ENCODE measurements around the gene AMH.

The AMH gene

DNA sequence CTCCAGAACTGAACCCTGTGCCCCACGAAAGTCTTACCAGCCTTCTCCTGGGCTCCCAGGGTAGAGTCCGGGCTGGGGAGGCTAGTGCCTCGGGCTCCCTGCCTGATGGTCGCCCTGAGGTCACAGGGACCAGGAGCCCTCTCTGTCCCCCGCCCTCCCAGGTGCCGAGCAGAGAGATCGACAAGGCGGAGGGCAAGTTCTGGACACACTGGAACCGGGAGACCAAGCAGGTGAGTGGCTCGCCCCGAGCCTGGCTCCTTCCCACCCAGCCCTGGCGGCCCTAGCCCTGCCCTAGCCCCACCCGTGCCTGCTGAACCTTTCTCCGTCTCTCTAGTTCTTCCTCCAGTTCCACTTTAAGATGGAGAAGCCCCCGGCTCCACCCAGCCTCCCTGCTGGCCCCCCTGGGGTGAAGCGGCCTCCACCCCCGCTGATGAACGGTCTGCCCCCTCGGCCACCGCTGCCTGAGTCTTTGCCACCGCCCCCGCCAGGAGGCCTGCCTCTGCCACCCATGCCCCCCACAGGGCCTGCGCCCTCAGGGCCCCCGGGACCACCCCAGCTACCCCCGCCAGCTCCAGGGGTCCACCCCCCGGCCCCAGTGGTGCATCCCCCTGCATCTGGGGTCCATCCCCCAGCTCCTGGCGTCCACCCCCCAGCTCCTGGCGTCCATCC is 1.6 kb upstream of the AMH start:
- no peak overlapping the region for H3K27ac ChIP-seq (ENCODE audit: low read length)
- no peak overlapping the region for H3K4me3 ChIP-seq (ENCODE audit: low read length)
- H3K27me3 ChIP-seq (ENCODE audit: low read depth, low read length), result no peaks in the 10 kb centered on the region
- H3K4me2 ChIP-seq (ENCODE audit: low read length), result no peak overlapping the region
- TF ChIP-seq EZH2phosphoT487 (IDR thresholded peaks at IDR 0.05; ENCODE audit: low read depth), result no peak
- TF ChIP-seq, protein P1, sequence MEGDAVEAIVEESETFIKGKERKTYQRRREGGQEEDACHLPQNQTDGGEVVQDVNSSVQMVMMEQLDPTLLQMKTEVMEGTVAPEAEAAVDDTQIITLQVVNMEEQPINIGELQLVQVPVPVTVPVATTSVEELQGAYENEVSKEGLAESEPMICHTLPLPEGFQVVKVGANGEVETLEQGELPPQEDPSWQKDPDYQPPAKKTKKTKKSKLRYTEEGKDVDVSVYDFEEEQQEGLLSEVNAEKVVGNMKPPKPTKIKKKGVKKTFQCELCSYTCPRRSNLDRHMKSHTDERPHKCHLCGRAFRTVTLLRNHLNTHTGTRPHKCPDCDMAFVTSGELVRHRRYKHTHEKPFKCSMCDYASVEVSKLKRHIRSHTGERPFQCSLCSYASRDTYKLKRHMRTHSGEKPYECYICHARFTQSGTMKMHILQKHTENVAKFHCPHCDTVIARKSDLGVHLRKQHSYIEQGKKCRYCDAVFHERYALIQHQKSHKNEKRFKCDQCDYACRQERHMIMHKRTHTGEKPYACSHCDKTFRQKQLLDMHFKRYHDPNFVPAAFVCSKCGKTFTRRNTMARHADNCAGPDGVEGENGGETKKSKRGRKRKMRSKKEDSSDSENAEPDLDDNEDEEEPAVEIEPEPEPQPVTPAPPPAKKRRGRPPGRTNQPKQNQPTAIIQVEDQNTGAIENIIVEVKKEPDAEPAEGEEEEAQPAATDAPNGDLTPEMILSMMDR (IDR thresholded peaks at IDR 0.05; ENCODE audit: low read depth, low read length), result no peak
- H3K9ac ChIP-seq (ENCODE audit: low read length), result no peak overlapping the region
- H2AFZ ChIP-seq (ENCODE audit: low read depth, low read length), result no peak overlapping the region
- H3K79me2 ChIP-seq (ENCODE audit: low read length), result peaks cover 14% of the 10 kb centered on the region
- no peaks in the 10 kb centered on the region for H3K4me1 ChIP-seq (ENCODE audit: low read length)
- peaks cover 39% of the 10 kb centered on the region for H4K20me1 ChIP-seq (ENCODE audit: insufficient read depth, low read length)
- no peaks in the 10 kb centered on the region for H3K9me3 ChIP-seq (ENCODE audit: insufficient read depth, low read length)
- H3K36me3 ChIP-seq (replicated peaks; ENCODE audit: low read depth, low read length), result peaks cover 71% of the 10 kb centered on the region

DNA sequence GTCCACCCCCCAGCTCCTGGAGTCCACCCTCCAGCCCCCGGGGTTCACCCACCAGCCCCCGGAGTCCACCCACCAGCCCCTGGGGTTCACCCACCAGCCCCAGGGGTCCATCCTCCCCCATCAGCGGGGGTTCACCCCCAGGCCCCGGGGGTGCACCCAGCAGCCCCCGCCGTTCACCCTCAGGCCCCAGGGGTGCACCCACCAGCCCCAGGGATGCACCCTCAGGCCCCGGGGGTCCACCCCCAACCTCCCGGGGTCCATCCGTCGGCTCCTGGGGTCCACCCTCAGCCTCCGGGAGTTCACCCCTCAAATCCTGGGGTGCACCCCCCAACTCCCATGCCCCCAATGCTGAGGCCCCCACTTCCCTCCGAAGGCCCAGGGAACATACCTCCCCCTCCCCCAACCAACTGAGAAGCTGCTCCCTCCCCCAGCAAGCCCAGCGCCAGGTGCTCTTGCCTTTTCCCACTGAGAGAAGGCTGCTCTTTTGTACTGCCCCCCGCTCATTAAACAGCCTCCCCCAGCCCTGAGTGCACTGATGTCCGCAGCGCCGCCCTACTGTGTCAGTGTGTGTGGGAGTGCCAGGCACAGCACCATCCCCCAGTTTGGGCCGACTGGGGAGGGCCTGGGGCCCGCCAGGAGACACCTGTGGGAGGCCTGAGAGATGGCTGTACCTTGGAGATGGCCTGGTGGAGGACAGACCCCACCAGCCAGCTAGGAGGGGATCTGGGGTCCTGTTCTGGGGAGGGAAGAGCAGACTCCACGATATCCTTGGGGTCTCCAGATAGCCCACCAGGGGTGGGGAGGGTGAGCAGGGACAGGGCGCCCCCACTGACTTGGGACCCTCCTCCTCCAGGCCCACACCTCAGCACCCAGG is 750 bp upstream of the AMH start:
- Histone ChIP-seq H3K27ac (ENCODE audit: low read length) (no peak overlapping the region), H3K9ac (ENCODE audit: low read length) (no peak overlapping the region), H3K27me3 (ENCODE audit: low read depth, low read length) (no peaks in the 10 kb centered on the region), H3K4me2 (ENCODE audit: low read length) (no peak overlapping the region), H3K4me3 (ENCODE audit: low read length) (no peak overlapping the region), H3K4me1 (ENCODE audit: low read length) (no peaks in the 10 kb centered on the region), H2AFZ (ENCODE audit: low read depth, low read length) (no peak overlapping the region), H3K36me3 (replicated peaks; ENCODE audit: low read depth, low read length) (peaks cover 66% of the 10 kb centered on the region), H3K9me3 (ENCODE audit: insufficient read depth, low read length) (no peaks in the 10 kb centered on the region), H4K20me1 (ENCODE audit: insufficient read depth, low read length) (peaks cover 31% of the 10 kb centered on the region), H3K79me2 (ENCODE audit: low read length) (peaks cover 6% of the 10 kb centered on the region)
- TF ChIP-seq EZH2phosphoT487 (IDR thresholded peaks at IDR 0.05; ENCODE audit: low read depth), result no peak
- TF ChIP-seq, protein P1 (IDR thresholded peaks at IDR 0.05; ENCODE audit: low read depth, low read length), result no peak

DNA sequence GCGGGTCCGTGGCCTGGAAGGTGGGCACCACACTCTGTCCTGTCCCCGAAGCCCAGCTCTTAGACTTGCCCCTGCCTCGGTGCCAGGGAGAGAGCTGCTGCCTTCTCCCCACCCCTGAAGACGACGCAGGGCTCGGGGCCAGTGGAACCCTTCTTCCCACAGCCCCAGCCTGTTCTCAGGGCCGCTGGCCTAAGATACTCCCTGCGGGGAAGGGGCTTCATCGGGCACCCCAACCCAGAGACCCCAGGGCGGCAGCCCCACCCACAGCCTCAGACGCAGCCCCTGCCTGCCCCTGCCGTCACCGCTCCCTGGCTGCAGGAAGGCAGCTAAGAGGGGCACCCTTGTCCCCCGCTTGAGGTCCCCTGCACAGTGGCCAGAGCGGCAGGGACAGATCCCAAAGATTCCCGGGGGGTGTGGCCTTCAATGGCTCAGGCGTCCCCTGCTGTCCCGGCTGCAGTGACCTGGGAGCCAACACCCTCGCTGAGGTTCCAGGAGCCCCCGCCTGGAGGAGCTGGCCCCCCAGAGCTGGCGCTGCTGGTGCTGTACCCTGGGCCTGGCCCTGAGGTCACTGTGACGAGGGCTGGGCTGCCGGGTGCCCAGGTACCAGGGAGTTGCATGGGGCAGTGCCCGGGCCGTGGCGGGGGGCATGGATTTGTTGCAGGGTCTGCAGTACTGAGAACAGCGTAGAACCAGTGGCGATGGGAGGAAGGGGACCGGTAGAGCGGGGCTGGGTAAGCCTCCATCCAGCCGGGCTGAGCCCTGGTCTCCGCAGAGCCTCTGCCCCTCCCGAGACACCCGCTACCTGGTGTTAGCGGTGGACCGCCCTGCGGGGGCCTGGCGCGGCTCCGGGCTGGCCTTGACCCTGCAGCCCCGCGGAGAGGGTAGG is 1.0 kb downstream of the AMH start:
- Histone ChIP-seq H3K27me3 (ENCODE audit: low read depth, low read length) (no peaks in the 10 kb centered on the region), H3K9me3 (ENCODE audit: insufficient read depth, low read length) (no peaks in the 10 kb centered on the region), H3K27ac (ENCODE audit: low read length) (no peak overlapping the region), H3K36me3 (replicated peaks; ENCODE audit: low read depth, low read length) (peaks cover 49% of the 10 kb centered on the region), H3K4me2 (ENCODE audit: low read length) (no peak overlapping the region), H4K20me1 (ENCODE audit: insufficient read depth, low read length) (peaks cover 19% of the 10 kb centered on the region), H3K4me1 (ENCODE audit: low read length) (no peaks in the 10 kb centered on the region), H2AFZ (ENCODE audit: low read depth, low read length) (no peak overlapping the region), H3K4me3 (ENCODE audit: low read length) (no peak overlapping the region), H3K9ac (ENCODE audit: low read length) (no peak overlapping the region), H3K79me2 (ENCODE audit: low read length) (no peaks in the 10 kb centered on the region)
- TF ChIP-seq, protein P1 (IDR thresholded peaks at IDR 0.05; ENCODE audit: low read depth, low read length), result no peak
- TF ChIP-seq EZH2phosphoT487 (IDR thresholded peaks at IDR 0.05; ENCODE audit: low read depth), result no peak
